Measurements from ENCODE around the gene PTGDS. TPM values are rescaled to one million over a fixed set of nuclear protein-coding genes. Genes with fewer than 3 reads are reported as not detected.

The PTGDS gene
- total RNA-seq, 4 donors from 2014 or later, result 4.3 to 31.7 (median 25.7) TPM

DNA sequence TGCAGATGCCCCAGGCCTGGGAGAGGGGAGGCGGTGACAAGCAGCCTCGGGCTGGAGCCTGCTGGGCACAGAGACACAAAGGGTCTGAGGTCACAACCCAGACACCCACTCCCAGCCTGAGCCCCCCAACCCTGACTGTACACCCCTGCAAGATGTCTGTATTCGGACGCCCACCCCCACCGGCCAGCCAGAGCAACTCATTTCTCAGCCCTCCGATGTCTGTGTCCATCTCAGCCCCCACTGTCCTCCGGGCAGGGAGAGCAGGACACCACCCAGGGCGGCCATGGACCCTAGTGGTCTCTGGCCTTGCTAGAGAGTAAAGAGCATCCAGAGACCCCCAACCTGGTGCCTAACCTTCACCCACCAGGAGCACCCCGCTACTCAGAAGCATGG is 21.4 kb upstream of the PTGDS start:
- TF ChIP-seq EP300 (IDR thresholded peaks at IDR 0.05) (no peak), POLR2AphosphoS5 (IDR thresholded peaks at IDR 0.05) (no peak), POLR2A (IDR thresholded peaks at IDR 0.05) (no peak)
- TF ChIP-seq, protein P1, sequence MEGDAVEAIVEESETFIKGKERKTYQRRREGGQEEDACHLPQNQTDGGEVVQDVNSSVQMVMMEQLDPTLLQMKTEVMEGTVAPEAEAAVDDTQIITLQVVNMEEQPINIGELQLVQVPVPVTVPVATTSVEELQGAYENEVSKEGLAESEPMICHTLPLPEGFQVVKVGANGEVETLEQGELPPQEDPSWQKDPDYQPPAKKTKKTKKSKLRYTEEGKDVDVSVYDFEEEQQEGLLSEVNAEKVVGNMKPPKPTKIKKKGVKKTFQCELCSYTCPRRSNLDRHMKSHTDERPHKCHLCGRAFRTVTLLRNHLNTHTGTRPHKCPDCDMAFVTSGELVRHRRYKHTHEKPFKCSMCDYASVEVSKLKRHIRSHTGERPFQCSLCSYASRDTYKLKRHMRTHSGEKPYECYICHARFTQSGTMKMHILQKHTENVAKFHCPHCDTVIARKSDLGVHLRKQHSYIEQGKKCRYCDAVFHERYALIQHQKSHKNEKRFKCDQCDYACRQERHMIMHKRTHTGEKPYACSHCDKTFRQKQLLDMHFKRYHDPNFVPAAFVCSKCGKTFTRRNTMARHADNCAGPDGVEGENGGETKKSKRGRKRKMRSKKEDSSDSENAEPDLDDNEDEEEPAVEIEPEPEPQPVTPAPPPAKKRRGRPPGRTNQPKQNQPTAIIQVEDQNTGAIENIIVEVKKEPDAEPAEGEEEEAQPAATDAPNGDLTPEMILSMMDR (IDR thresholded peaks at IDR 0.05), result no peak
- H3K36me3 ChIP-seq, result no peaks in the 10 kb centered on the region
- H3K27me3 ChIP-seq, result no peaks in the 10 kb centered on the region
- H3K27ac ChIP-seq, result no peak overlapping the region
- H3K4me1 ChIP-seq, result peaks cover 16% of the 10 kb centered on the region
- no peak overlapping the region for H3K4me3 ChIP-seq
- no peak for DNase-seq (ENCODE audit: low spot score in 2 of 2)
- H3K9me3 ChIP-seq, result no peaks in the 10 kb centered on the region
- 83% methylated on average over 4 of the region's 9 CpGs for WGBS

GRCh38 chr9:136956604-136957003 is 20.7 kb upstream of the PTGDS start:
- Histone ChIP-seq H3K27ac (no peak overlapping the region), H3K27me3 (no peaks in the 10 kb centered on the region), H3K4me1 (peaks cover 22% of the 10 kb centered on the region), H3K4me3 (no peak overlapping the region), H3K9me3 (no peaks in the 10 kb centered on the region), H3K36me3 (no peaks in the 10 kb centered on the region)
- no peak for DNase-seq (ENCODE audit: low spot score in 2 of 2)
- WGBS, result 97% methylated on average over 4 of the region's 4 CpGs
- TF ChIP-seq POLR2A (IDR thresholded peaks at IDR 0.05) (no peak), POLR2AphosphoS5 (IDR thresholded peaks at IDR 0.05) (no peak)

- WGBS, result 90% methylated on average over 1 of the region's 1 CpG
Measured at GRCh38 chr9:136957461-136957860, 19.8 kb upstream of the PTGDS start.

DNA sequence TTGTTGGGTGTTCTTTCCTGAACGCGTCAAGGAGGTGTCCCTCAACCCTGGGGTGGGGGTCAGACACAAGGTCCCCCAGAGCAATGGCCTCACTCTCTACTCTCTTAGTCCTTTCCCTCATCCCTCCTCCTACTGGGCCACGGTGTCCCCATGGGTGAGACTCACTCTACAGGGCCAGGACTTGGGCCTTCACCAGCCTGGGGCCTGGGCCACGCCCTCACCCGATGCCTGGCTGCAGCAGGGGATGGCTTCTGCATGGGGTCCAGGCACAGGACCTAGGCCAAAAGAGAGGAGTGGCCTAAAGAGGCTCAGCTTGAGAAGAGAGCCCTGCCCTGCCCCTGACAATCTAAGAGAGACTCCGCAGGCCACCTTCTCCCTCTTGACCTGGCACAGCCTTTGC is 19.4 kb upstream of the PTGDS start:
- Histone ChIP-seq H3K9me3 (no peaks in the 10 kb centered on the region), H3K27ac (no peak overlapping the region), H3K4me1 (peaks cover 20% of the 10 kb centered on the region), H3K4me3 (no peak overlapping the region), H3K36me3 (no peaks in the 10 kb centered on the region), H3K27me3 (no peaks in the 10 kb centered on the region)
- no peak for TF ChIP-seq EP300 (IDR thresholded peaks at IDR 0.05)
- TF ChIP-seq POLR2A (IDR thresholded peaks at IDR 0.05), result no peak
- TF ChIP-seq, protein P1 (IDR thresholded peaks at IDR 0.05), result no peak
- no peak for TF ChIP-seq POLR2AphosphoS5 (IDR thresholded peaks at IDR 0.05)
- no peak for DNase-seq (ENCODE audit: low spot score in 2 of 2)
- WGBS, result 89% methylated on average over 5 of the region's 6 CpGs

More at GRCh38 chr9:136957461-136957860, 19.8 kb upstream of the PTGDS start:
- no peak overlapping the region for H3K27ac ChIP-seq
- no peak for DNase-seq (ENCODE audit: low spot score in 2 of 2)
- H3K4me1 ChIP-seq, result peaks cover 23% of the 10 kb centered on the region
- H3K4me3 ChIP-seq, result no peak overlapping the region
- no peak for TF ChIP-seq EP300 (IDR thresholded peaks at IDR 0.05)
- no peak for TF ChIP-seq POLR2AphosphoS5 (IDR thresholded peaks at IDR 0.05)
- no peak for TF ChIP-seq POLR2A (IDR thresholded peaks at IDR 0.05)
- TF ChIP-seq, protein P1 (IDR thresholded peaks at IDR 0.05), result no peak
- no peaks in the 10 kb centered on the region for H3K36me3 ChIP-seq
- no peaks in the 10 kb centered on the region for H3K9me3 ChIP-seq
- no peaks in the 10 kb centered on the region for H3K27me3 ChIP-seq

- TF ChIP-seq, protein P1 (IDR thresholded peaks at IDR 0.05), result no peak
- TF ChIP-seq POLR2A (IDR thresholded peaks at IDR 0.05) (no peak), POLR2AphosphoS5 (IDR thresholded peaks at IDR 0.05) (no peak), EP300 (IDR thresholded peaks at IDR 0.05) (no peak)
- no peak overlapping the region for H3K27ac ChIP-seq
- no peaks in the 10 kb centered on the region for H3K27me3 ChIP-seq
- no peak overlapping the region for H3K4me3 ChIP-seq
- H3K36me3 ChIP-seq, result no peaks in the 10 kb centered on the region
- peaks cover 20% of the 10 kb centered on the region for H3K4me1 ChIP-seq
- DNase-seq (ENCODE audit: low spot score in 2 of 2), result no peak
- H3K9me3 ChIP-seq, result no peaks in the 10 kb centered on the region
- 100% methylated on average over 3 of the region's 7 CpGs for WGBS
Measured at GRCh38 chr9:136958473-136958872, 18.8 kb upstream of the PTGDS start.

All from suprapubic skin (tissue), 4 donors.